OCI-M1 (cell line): ENCODE results near the gene PARP3.

Source experiments
- DNase-seq: peaks from one replicate; lab custom pipeline; 2025; lab: John Stamatoyannopoulos, UW

Gene PARP3

DNA sequence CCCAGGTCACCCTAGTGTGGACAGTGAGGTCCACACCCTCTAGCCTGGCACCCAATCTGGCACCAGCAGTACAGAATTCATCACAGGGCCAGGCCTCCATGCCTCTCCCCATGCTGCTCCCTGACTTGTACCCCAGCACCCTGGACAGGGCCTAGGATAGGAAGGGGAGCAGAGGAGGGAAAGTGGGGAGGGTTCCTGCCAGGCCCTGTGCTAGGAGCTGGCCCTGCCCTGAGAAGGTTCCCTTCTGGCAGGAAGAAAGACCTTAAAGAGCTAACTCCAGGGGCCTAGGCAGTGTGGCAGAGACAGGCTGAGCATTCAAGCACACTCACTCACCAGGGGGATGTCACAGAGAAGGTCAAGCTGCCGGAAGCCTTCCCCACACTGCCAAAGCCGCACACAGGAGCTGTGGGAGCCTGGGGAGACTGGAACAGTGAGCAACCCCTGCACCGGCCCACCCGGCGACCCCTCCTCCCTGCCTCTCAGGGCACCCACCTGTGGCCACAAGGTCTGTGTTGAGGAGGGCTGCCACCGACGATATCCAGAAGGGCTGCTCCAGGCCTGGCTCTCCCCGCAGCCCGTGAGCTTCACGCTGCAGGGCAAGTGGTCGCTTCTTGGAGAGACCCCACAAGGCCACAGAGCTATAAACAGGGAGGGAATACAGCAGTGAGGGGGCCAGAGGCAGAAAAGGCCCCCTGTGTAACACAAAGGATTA lies 7.9 kb upstream of the PARP3 start:
- DNase-seq: no peak

DNA sequence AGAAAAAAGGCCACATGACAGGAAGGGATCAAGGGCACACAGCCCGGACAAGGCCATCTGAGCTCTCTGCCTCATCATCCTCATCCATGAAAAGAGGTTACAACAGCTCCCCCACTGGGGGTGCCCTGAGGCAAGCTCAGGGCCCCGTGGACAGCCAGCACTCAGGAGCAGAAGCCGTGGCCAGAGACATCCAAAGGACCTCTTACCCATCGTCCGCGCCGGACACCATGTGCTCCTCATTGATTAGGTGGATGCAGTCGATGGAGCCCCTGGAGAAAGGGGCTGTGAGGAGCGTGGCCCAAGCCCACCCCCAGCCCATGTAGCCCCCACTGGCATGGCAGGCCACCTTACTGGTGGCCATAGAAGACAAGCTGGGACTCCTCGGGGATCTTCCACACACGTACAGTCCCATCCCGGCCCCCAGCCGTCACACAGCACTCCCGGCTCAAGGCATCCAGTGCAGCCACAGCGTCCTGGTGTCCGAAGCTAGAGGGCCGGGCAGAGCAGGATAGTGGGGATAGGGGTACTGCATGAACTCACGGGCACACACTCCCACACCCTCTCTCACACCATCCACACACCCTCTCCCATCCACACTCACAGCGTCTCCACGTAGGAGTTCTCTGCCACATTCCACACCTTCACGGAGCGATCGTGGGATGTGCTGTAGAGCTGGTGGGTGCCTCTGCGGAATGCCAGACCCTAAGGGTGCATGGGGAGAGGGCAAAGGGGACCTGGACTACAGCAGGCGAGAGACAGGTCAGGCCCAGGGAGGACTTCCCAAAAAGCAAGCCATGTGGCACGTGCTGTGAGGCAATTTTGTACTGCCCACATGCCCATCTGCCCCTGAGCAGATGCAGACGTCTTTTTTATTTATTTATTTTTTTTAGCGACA lies 6.9 kb upstream of the PARP3 start:
- no peak for DNase-seq

DNA sequence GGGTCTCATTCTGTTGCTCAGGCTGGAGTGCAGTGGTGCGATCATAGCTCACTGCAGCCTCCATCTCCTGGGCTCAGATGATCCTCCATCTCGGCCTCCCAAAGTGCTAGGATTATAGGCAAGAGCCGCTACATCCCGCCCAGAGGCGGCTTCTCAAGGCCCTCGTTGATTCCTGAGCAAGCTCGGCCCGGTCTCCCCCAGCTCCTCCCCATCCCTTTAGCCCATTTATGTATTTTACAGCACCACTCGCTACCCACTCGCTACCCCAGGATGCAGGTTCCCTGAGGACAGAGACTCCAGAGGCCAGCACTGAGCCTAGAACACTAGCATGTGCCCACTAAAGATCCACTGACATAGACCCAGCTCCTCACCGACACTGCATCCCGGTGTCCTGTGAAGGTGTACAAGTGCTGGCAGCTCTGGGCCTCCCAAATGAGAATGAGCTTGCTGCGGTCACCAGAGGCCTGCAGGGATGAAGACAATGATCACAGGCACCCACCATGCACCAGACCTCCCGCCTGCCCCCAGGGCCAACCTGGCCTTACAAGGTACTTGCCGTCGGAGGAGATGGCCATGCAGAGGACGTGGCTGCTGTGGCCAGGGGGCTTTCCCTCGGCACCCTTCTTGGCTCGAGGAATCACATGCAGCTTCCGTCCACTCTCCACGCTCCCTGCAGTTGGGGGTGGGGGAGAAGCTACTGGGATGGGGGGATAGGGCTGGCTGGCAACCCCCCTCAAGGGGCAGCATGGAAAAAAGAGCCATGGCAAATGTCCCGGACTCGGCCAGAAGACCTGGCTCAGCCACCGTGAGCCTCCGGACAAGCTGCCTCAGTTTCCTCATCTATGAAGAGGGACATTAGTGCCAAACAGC lies 6.0 kb upstream of the PARP3 start:
- no peak for DNase-seq

DNA sequence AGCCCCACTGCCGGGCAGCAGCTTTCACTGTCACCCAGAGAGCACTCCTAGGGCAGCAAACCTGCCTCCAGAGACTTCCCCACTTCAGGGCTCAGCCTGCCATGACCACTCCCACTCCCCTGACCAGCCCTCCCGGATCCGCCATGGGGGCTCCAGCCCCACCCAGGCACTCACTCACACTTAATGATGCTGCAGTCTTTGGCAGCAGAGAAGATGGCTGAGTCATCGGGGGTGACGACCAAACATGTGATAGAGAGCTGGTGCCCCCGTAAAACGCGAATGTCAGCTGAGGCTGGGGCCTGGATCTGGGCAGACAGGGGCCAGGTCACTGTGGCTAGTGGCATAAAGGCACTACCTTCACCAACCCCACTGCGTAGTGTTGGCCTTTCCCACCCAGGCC lies 5.1 kb upstream of the PARP3 start:
- no peak for DNase-seq

DNA sequence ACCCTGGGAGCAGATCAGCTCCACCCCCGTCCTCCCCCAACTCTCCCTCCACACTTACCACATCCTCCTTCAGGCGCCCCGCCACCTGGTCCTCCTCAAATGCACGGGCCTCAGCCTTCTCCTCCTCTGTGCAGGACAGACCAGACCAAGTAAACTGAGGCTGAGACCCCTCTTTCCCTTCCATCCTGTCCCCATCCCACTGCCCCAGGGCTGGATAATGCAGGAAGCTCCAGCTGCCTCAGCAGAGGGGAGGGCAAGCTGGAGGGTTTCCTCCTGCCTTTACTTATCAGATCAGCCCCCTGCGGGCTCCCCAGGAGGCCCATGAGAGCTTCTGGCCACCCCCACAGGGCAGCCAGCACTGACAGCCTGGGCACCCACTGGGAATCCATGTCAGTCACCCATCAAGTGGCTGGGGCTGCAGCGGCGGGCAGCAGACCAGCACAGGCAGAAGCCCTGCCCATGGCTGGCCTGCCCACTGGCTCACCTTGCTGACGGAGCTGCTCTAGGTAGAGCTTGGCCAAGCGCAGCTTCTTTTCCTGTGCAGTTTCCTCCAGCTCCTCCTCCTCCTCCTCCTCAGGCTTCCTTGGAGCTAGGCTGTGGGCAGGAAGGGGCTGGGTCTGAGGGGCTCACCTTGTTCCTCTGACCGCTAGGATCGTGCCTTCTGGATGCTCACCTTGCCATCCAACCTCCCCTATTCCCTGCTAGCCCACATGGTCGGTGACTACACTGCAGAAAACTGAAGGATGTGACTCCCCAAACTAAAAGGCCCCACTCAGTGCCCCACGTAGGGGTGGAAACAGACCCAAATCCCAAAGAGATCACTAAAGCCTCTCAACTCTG lies 4.3 kb upstream of the PARP3 start:
- DNase-seq: no peak

DNA sequence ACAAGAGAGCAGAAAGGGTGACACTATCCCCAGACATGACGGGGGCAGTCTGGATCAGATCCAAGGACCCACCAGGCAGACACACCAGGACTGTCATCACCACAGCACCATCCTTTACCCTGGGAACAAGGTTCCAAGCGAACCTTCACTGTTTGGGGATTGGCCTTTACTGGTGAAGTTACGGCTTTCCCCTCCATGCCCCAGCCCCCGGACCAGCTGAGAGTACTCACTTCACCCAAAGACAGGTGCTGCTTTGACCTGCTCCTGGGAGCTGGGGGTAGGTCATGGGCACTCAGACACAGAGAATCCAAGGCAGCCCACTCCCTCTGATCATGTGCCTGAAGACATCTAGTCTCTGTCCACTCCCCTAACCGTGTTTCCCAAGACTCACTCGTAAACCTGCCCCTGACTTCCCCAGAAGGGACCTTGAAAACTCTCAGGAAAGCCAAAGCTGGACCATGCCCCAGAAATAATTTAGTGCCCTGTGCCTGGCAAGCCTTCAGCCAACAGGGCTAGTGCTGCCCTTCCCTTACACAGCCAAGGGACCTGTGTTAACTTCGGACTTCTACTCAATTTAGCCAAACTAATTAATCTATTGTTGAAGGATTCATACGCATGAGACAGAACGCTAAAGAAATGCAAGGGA lies 3.3 kb upstream of the PARP3 start:
- DNase-seq: no peak

DNA sequence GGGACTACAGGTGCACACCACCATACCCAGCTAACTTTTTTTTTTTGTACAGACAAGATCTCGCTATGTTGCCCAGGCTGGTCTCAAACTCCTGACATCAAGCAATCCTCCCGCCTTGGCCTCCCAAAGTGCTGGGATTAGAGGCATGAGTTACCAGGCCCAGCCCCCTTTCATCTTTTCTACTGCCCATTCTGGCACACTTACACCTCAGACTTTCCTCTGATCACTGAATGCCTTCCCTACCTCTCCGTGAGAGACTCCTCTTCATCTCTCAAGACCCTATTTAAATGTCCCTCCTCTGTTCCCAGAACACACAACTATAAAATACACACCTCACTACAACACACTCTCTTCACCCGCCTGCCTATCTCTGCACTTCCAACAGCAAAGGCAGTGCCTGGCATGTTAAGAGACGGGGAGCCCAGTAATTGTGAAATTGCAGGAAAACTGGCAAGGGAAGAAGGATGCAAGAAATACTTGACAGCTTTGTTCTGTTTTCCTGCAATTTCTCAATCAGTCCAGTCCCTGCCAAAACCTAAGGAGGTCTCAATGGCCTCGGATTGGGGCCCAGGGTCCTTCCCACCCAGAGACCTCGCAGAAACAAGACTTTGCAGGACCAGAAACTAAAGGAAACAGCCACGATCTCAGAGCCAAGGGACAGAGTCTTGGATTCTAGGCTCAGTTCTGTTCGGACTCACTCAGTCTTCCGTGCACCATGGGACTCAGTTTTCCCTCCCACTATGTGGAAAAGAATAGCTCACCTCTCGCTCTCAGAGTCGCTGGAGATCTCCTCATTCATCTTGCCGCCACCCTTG lies 1.3 kb upstream of the PARP3 start:
- DNase-seq: no peak

DNA sequence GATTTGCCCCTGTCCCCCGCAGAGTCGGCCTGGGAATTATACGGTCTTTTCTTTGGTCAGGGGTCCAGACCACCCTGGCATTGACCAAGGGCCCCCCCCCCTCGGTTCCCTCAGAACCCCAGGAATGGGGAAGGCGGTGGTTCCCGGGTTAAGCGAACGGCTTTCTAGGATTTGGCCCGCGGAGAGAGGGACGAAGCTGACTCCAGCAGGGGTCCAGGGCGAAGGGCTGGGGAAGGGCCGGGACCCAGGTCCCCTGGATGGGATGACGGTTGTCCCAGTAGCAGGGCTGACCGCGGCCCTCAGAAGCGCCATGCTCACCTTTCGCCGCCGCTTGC lies 733 bp upstream of the PARP3 start:
- no peak for DNase-seq

DNA sequence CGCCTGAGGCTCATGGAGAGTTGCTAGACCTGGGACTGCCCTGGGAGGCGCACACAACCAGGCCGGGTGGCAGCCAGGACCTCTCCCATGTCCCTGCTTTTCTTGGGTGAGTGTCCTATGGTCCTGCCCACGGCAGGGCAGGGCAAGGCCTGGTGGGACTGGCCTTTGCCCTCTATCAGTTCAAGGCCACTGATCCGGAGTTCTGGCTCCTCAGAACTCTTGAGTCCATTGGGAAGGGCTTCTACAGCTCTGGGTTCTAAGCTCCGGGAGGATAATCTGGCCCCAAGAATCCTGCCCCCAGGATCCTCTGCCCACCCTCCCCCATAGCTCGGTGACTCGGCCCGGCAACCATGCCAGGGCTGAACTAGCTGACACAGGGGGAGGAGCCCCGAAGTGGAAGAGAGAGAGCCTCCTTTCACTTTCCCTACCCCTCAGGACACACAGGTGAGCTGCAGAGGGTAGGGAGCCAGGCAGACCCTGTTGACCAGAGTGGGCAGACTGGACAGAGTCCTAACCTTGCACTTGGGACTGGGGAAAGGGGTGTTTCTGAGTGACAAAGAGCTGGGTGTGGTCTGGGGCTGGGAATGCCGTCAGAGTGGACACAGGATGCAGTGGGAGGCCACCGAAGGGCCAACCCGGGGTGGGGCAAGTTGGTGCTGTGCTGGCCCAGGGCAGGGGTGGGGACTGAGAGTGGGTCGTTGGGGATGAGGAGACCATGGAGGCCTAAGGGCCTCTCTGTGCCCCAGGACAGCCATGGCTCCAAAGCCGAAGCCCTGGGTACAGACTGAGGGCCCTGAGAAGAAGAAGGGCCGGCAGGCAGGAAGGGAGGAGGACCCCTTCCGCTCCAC lies 664 bp downstream of the PARP3 start:
- DNase-seq: peak; percentile 39

DNA sequence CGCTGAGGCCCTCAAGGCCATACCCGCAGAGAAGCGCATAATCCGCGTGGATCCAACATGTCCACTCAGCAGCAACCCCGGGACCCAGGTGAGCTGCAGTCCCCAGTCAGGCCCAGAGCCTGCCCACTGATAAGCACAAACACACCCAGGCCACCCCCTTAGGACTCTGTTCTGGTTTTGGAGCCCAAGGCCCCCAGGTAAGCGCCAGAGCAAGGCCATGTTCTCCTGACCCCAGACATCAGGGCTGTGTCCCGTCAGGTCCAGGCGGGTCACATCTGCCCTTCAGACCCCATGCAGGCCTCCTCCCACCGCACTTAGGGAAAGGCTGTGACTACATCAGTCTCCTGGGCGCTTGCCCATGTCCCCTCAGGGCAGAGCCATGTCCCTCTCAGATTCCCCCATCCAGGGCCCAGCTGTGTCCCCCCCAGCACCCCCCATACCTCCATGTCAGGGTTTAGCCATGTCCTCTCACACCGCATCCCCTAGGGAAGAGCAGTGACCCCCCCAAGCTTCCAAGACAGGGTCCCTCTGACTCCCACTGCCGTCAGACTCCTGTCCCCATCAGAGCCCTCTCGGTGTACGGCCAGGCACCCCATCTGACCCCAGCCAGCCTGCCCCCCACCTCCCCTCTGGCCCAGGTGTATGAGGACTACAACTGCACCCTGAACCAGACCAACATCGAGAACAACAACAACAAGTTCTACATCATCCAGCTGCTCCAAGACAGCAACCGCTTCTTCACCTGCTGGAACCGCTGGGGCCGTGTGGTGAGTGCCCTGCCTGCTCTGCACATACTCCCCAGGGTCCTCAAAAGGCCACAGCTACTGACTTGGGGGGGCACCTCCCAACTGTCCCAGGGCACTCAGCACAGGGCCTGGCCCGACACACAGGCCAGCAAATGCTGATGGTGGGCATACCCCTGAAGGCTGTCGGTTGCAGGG lies 1.6 kb downstream of the PARP3 start:
- DNase-seq: no peak

DNA sequence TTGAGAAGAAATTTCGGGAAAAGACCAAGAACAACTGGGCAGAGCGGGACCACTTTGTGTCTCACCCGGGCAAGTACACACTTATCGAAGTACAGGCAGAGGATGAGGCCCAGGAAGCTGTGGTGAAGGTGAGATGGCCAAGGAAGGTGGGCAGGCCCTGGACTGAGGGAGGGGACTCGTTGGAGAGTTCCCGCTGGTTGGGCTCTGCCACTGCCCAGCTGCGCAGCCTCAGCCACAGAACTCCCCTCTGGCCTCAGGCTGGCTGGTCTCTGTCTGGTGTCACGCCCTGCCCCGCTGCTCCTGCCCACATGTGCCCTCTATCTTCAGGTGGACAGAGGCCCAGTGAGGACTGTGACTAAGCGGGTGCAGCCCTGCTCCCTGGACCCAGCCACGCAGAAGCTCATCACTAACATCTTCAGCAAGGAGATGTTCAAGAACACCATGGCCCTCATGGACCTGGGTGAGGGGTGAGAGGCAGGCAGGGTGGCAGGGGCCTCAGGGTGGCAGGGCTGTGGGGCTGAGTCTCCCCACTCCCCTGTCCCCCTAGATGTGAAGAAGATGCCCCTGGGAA lies 2.4 kb downstream of the PARP3 start:
- no peak for DNase-seq

DNA sequence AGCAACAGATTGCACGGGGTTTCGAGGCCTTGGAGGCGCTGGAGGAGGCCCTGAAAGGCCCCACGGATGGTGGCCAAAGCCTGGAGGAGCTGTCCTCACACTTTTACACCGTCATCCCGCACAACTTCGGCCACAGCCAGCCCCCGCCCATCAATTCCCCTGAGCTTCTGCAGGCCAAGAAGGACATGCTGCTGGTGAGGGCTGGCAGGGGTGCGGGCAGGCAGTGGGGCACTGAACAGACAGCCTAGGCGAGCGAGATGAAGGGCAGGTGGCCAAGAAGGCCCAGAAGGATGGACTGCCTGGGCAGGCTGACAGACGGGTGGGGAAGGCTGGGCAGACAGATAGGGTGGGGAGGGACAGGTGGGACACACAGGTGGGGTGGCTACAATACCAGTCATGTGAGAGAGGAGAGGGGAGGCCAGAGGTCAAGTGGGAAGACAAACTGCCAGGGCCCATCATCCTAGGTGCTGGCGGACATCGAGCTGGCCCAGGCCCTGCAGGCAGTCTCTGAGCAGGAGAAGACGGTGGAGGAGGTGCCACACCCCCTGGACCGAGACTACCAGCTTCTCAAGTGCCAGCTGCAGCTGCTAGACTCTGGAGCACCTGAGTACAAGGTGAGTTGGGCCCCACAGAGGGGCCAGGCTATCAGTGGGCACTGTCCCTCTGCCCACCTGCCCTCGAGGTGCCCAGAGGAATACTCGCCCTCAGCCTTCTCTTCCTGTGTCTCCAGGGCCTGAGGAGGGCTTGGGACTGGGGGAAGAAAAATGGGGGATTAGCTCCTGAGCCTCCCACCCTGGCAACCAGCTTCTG lies 3.1 kb downstream of the PARP3 start:
- DNase-seq: no peak

DNA sequence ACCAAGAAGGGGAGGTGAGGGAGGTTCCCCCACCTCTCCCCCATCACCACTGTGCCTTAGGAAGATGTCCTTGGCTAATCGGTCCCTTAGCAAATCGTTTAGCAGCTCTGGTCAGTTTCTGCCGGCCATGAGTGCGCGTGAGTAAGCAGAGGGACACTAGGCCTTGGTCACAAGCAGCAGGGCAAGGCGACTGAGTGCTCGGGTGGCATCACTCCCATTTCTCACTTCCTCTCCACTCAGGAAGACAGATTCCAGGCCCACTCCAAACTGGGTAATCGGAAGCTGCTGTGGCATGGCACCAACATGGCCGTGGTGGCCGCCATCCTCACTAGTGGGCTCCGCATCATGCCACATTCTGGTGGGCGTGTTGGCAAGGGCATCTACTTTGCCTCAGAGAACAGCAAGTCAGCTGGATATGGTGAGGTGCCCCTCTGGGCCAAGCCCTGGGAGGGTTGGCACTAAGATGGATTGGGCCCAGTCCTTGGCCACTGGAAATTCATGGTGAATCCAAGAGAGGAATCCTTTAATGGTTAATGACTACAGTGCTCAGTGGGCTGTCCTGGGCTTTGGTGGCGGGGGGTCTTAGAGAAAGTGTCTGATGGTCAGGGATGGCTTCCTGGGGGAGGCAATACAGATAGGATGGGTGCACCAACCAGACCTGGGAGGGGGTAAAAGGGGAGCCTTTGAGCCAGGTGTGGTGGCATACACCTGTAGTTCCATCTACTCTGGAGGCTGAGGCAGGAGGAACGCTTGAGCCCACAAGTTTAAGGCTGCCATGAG lies 4.0 kb downstream of the PARP3 start:
- no peak for DNase-seq

DNA sequence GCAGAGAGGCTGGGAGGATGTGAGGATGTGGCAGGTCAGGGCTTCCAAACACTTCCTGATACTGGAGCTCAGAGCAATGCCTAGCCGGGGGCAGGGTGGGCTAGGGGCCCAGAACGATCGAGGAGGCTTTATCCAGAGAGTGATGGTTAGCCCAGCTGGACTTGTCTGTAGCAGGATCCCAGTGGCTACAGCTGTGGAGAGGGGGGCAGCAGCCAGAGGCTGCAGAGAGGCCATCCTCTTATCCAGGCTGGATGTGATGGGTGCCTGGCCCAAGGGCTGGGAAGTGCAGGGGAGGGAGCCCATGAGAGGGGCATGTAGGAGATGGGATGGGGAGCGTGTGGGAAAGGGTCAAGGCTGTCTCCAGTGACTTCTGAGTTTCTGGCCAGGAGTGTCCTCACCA lies 4.6 kb downstream of the PARP3 start:
- DNase-seq: no peak

DNA sequence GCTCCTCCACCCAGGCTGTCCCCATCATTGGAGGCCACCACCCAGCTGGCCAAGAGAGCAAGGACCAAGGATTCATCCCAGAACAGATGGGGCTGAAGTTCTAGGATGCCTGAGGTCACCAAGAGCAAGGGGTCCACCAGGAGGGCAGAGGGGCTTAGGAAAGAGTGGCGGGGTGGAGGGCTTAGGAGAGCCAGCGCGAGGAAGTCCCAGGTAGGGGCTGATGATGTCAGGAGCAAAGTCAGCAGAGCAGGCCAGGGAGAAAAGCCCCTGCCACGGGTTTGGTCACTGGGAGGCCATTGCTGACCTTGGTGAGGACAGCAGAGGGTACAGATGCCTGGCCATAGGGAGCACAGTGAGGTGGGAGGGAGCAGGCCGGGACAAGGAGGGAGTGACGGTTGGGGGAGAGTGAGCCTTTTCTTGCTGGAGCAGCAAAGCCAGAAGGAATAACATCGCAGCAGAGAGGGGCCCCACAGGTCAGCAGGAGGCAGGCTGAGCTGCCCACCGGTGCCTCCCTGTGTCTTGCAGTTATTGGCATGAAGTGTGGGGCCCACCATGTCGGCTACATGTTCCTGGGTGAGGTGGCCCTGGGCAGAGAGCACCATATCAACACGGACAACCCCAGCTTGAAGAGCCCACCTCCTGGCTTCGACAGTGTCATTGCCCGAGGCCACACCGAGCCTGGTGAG lies 5.2 kb downstream of the PARP3 start:
- no peak for DNase-seq
